GM21786 (cell line): Measurements from ENCODE around the gene KCNQ1.

Experiments
- ATAC-seq: cut with Tn5 transposase; IDR thresholded peaks from one replicate; pipeline ENCODE4 v1.9.1; 2021; ENCODE audit not compliant: unreplicated experiment

KCNQ1 gene

GRCh38 chr11:2839395-2839943, 394.7 kb downstream of the KCNQ1 start:
- ATAC-seq: no peak

DNA sequence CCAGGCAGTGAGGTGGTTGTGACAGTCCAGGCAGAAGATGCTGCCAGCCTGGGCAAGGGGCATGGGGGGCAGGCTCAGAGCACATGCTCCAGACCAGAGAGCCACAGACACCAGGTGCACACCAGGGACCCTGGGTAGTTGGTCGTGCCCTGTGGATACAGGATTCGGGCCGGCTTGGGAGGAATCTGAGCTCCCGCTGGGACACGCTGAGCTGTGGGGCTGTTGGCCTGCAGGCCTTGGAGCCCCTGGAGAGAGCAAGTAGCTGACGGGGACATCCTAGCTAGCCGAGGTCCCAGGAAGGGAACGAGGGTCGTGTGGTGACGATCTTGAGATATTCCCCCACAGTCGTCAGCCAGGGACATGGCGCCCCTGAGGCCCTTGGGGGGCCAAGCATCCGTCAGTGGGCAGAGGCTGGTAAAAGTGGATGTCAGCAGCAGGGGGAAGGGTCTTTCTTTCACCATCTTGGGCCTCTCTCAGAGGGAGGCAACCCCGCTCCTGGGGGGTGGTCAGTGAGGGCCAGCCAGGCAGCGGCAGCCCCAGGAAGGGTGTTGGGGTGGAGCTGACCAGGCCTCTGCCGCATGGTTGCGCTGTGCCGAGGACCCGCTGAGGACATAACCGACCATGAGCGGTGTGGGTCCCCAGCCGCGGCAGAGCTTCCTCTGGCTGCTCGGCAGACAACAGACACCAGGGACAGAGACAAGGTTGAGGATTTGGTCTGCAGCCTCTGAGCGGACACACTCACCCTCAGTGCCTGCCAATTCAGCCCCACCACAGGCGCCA, 396.8 kb downstream of the KCNQ1 start:
- ATAC-seq: no peak

GRCh38 chr11:2842876-2843275, 398.1 kb downstream of the KCNQ1 start:
- ATAC-seq: no peak

GRCh38 chr11:2843551-2843950, 398.7 kb downstream of the KCNQ1 start:
- no peak for ATAC-seq

DNA sequence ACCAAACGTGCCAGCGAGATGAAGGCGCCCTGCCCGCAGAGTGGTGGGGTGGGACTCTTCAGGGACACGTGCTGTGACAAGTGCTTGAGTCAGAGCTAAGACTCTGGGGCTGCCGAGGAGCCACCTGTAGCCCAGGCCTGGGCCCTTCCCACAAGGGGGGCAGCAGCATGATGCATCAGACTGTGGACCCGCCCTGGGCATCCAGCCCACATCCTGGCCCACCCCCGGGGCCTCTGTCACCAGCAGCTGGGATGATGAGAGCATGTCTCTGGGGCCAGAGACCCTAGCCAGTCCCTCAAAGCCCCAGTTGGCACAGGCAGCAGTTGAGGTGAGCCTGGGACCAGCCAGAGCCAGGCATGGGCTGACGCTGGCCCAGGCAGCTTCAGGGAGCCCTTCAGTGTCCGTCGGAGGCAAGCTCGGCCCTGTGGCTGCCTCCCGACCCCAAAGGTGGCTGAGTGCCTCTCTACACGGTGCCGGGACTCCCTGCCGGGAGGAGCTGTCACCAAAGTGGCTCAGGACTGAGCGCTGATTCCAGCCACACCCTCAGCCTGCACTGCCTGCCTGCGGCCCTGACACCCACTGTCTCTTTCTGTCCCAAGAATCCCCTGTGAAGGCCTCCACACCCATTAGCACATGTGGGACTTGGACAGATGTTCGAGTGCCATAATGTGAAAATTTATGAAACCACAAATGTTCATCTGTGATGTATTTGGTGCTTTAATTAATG, 399.5 kb downstream of the KCNQ1 start:
- no peak for ATAC-seq

DNA sequence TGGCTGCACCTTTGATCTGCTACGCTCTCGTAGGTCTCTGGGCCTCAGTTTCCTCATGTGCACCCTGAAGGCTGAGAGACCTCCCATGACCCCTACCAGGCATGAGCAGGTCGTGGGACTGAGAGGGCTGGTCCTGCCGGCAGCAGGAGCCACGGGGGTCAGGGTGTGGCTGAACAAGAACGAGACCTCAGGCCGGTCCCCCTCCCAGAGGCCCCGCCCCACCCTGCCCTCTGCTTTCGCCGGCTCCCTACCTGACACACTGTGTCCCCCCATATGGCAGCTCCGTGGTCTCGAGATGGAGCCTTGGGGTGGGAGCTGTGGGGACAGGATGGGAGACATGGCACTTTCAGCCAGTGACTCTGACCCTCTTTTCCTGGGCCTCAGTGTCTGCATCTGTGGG, 400.2 kb downstream of the KCNQ1 start:
- no peak for ATAC-seq

DNA sequence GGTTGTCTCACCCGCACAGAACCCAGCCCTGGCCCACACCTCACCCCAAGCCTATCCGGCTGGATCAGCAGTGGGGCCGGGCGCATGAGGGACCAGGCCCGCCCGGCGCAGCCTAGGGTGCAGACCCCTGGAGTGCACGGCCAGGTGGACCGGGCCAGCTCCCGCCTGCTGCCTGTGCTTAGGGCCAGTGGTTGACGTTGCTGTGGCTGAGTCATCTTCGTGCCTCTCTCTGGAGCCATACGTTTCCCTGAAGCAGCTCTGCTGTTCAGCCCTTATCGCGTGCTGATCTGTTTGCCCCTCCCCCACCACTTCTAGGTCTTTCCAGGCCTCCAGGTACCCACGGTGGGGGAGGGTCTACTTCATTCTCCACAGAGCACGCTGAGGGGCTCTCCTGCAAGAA, 401.2 kb downstream of the KCNQ1 start:
- ATAC-seq: no peak

DNA sequence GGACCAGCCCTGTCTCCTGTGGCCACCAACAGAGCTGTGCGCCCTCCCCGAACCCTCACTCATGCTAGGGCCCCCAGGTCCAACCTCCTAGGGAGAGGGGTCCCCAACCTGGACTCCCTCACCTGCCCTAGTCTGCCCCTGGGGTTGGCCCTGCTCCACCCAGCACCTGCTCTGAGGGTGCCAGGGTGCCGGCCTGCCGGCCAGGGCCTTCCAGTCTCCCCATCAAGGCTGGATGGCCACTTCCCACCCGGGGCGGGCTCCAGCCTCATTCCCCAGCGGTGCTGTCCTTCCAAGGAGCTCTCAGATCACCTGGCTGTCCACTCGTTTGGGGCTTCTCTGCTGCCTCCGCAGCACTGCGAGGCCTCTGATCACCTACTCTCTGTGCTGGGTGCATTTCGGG, 401.7 kb downstream of the KCNQ1 start:
- no peak for ATAC-seq

DNA sequence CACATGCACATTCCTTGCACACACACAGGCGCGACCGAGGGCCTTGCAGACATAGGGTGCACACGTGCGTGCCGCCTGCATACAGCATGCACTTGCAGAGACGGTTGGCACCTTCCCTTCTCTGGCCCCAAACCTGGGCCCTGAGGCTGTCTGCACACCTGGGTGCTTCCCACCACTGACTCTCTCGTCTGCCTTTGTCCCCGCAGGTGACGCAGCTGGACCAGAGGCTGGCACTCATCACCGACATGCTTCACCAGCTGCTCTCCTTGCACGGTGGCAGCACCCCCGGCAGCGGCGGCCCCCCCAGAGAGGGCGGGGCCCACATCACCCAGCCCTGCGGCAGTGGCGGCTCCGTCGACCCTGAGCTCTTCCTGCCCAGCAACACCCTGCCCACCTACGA, 402.8 kb downstream of the KCNQ1 start:
- no peak for ATAC-seq

DNA sequence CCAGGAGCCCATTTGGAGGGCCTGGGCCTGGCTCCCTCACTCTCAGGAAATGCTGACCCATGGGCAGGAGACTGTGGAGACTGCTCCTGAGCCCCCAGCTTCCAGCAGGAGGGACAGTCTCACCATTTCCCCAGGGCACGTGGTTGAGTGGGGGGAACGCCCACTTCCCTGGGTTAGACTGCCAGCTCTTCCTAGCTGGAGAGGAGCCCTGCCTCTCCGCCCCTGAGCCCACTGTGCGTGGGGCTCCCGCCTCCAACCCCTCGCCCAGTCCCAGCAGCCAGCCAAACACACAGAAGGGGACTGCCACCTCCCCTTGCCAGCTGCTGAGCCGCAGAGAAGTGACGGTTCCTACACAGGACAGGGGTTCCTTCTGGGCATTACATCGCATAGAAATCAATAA, 403.7 kb downstream of the KCNQ1 start:
- no peak for ATAC-seq

GRCh38 chr11:2849994-2850770, 405.4 kb downstream of the KCNQ1 start:
- no peak for ATAC-seq

- ATAC-seq: no peak
Measured at GRCh38 chr11:2853401-2853800, 408.6 kb downstream of the KCNQ1 start.

GRCh38 chr11:2853997-2854560, 409.3 kb downstream of the KCNQ1 start:
- no peak for ATAC-seq

DNA sequence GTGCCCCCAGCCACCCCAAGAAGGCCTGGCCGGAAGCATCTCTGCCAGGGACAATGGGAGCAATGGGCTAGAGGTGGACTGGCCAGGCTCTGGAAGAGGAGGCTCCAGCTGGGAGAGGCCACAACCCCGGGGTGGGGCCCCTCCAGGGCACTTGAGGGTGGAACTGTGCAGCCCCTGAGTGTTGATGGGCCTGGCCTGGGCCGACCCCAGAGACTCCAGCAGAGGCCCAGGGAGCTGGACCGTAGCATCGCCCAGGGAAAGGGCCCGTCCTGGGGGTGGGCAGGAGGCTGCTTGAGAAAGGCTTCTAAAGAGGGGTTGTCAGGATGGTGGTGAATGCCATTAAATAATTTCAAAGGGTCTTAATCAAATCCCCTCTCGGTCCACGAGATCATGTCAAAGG, 410.4 kb downstream of the KCNQ1 start:
- no peak for ATAC-seq

GRCh38 chr11:2857276-2857675, 412.5 kb downstream of the KCNQ1 start:
- ATAC-seq: no peak

DNA sequence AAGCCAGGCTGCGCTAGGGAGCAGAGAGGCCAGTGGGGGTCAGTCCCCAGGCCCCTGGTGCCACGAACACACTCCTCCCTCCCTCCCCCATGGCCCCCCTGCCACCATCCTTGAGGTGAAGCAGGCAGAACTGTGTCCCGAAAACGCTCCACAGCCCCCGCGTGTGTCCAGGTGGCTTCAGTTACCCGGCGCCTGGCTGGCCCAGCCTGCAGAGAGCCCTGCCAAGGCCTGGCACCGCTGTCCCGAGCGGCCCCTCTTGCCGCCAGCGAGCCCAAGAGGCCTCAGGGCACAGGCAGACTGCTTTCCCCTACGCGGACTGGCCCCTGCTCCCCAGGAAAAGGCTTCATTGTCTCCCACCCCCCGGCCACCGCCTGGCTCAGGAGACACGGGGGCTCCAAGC, 413.1 kb downstream of the KCNQ1 start:
- no peak for ATAC-seq

DNA sequence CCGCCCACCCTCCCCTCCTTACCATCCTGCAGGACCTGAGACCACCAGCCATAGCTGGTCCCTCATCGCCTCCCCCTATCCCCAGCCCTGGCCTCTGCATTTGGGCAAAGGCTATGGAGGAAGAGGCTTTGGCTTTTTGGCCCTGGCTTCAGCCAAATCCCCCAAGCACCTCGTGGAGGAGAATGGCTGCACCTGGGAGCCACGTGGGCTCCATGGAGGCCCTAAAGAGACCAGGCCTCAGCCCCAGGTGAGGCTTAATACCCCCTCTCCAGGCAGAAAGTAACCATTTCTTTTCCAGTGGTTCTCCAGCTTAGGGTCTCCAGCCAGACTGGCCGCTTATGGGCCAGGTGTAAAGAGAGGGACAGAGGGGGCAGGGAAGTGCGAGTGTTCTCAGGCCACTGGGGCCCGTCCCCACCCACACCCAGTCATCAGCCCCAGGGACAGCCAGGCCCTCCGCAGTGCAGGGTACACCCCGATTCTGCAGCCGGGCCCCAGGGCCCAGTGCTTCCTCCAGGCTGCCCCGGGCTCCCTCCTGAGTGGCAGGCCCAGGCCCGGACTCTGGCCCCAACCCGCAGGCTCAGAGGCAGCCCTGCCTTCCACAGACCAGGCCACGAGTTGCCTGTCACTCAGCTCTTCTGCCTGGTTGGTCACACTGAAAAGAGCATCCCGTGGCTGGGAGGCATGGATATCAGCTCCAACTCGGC, 414.3 kb downstream of the KCNQ1 start:
- no peak for ATAC-seq

- no peak for ATAC-seq
Measured at GRCh38 chr11:2859699-2860037, 414.9 kb downstream of the KCNQ1 start.

GRCh38 chr11:2860636-2861035, 415.8 kb downstream of the KCNQ1 start:
- peak; percentile 86 for ATAC-seq

DNA sequence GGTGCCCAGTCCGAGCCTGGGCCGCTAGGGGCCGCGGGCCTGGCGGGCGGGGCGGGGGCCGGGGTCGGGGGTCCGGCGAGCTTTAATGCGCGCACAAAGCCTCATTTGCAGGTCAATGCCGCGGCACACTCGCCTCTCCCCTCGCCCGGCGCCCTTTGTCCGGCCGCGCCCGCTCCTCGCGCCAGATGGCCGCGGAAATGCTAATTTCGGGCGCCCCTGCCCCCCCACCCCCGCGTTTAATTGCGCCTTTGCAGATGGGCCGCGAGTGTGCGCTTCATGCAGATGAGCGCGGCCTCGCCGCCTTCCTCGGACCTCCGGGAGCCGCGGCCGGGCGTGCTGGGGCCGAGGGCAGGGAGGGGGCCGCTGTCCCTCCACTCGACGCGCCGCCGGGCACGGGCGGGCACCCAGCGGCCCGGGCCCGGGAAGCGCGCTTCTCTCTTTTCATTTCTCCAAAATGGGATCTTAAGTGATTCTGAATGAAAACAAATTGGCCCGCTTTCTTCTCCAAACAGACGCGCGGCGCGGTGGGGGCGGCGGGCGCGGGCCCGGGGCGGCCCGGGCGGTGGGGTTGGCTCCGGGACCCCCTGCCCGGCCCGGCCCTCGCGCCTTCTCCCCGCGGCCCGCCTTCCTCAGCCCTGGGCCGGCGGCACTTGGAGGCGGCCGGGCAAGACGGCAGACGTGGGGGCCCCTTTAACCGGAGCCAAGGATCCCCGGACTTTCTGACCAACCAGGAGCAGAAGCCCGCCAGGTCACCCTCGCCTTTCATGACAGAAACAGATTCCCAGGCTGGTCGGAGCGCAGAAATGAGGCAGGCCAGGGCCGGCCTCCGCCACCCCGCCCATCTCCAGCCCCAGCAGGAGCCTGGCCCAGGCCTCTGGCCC, 417.8 kb downstream of the KCNQ1 start:
- ATAC-seq: no peak
